ENCODE results near the gene PPM1E. TPM values are rescaled to one million over a fixed set of nuclear protein-coding genes. Genes with fewer than 3 reads are reported as not detected.

The PPM1E gene
- total and polyA plus RNA-seq, 2 of the 8 experiments (the other 6 are each of a cell fraction or from before 2014, with no cell fraction given) = 5.0 to 10.4 TPM

DNA sequence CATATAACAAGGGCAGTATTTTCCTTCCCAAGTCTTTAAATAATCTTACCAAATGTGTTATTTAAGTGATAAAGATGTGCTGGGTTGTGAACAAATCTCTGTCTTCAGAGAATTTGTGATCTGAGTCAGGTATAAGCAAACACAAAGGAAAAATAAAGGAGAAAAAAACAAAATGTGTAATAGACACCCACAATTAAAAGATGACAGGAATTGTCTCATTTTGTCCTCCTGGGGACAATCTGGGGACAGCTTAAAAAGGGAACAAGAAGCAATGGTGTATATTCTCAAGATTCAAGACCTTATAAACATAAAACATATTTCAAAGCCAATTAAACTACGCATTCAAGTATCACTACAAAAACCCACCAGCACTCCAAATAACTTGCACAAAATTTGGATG, 243.8 kb downstream of the PPM1E start:
- Histone ChIP-seq H3K27ac (ENCODE audit: low read depth, low read length) (no peak overlapping the region), H3K4me1 (replicated peaks in 1 of 4; ENCODE audit: control insufficient read depth in 3 of 4, insufficient read depth in 4 of 4, low read length in 3 of 4) (no peaks in the 10 kb centered on the region), H3K79me2 (ENCODE audit: control insufficient read depth in 1 of 2, insufficient read depth in 2 of 2, low read length in 2 of 2) (no peaks in the 10 kb centered on the region), H3K56ac (replicated peaks; ENCODE audit: insufficient read length, low read depth, low read length) (no peak overlapping the region), H3K36me3 (ENCODE audit: control insufficient read depth in 2 of 4, insufficient read depth in 4 of 4, low read length in 3 of 4) (peaks cover 0 to 19% (median 9%) of the 10 kb centered on the region in 4 experiments; a peak in 6 of 8 replicates), H4K20me1 (replicated peaks in 1 of 2; ENCODE audit: control insufficient read depth in 1 of 2, insufficient read depth in 2 of 2, low read length in 2 of 2) (no peaks in the 10 kb centered on the region), H4K5ac (ENCODE audit: insufficient read length, low read depth, low read length) (no peak overlapping the region), H3K23me2 (ENCODE audit: low read depth, low read length) (no peaks in the 10 kb centered on the region), H4K91ac (replicated peaks; ENCODE audit: insufficient read length, low read length) (no peak overlapping the region), H3K14ac (ENCODE audit: insufficient read length) (no peak overlapping the region), H2AFZ (ENCODE audit: low read length) (no peak overlapping the region), H2BK12ac (ENCODE audit: low read depth, low read length) (no peak overlapping the region), H3K23ac (ENCODE audit: insufficient read length) (no peak overlapping the region), H3K4ac (replicated peaks; ENCODE audit: insufficient read length, low read depth, low read length) (no peak overlapping the region), H3K27me3 (replicated peaks in 1 of 4; ENCODE audit: control insufficient read depth in 3 of 4, extremely low read depth in 1 of 4, insufficient read depth in 3 of 4, low read length in 3 of 4) (no peaks in the 10 kb centered on the region), H3K9me3 (ENCODE audit: insufficient read depth in 2 of 2, low read depth in 1 of 2, low read length in 1 of 2) (no peaks in the 10 kb centered on the region), H3K79me1 (ENCODE audit: low read depth, low read length) (no peaks in the 10 kb centered on the region), H3K4me2 (ENCODE audit: insufficient read depth in 1 of 2, low read depth in 2 of 2, low read length in 2 of 2) (no peak overlapping the region), H3K4me3 (ENCODE audit: extremely low read depth in 1 of 4, insufficient read depth in 2 of 4, low read depth in 3 of 4, low read length in 4 of 4) (no peak overlapping the region), H4K8ac (ENCODE audit: extremely low read depth, insufficient read depth, low read length) (no peak overlapping the region), H2BK5ac (ENCODE audit: low read depth, low read length) (no peak overlapping the region), H2BK20ac (ENCODE audit: low read length) (no peak overlapping the region), H3K18ac (ENCODE audit: extremely low read depth, low read length) (no peak overlapping the region), H2AK5ac (ENCODE audit: low read depth, low read length) (no peak overlapping the region), H2BK120ac (replicated peaks; ENCODE audit: low read depth, low read length) (no peak overlapping the region), H3K9ac (replicated peaks in 1 of 4; ENCODE audit: extremely low read depth in 1 of 4, low read depth in 3 of 4, low read length in 3 of 4) (no peak overlapping the region), H2BK15ac (ENCODE audit: low read length) (no peak overlapping the region)
- FAIRE-seq (no peak), DNase-seq (ENCODE audit: low read depth in 1 of 2, low spot score in 2 of 2) (no peak)
- ChIA-PET POLR2A (ENCODE audit: partially characterized antibody) (no interaction called here), CTCF (ENCODE audit: partially characterized antibody) (no interaction called here)
- 95% methylated on average over 1 of the region's 1 CpG; no CpG with 5 or more reads in 1 of the 2 experiments for WGBS, 2 experiments (ENCODE audit: extremely low coverage in 1 of 2, insufficient coverage in 1 of 2, insufficient read length in 1 of 2, insufficient replicate concordance in 2 of 2, low coverage in 1 of 2, low lambda C conversion rate in 2 of 2, missing lambda C conversion rate in 1 of 2)
- TF ChIP-seq RFX5 (IDR thresholded peaks at IDR 0.05; ENCODE audit: borderline replicate concordance, low read depth, low read length) = no peak
- TF ChIP-seq GABPA (IDR thresholded peaks at IDR 0.05; ENCODE audit: borderline replicate concordance, insufficient read depth, low read length) = no peak
- no peak for TF ChIP-seq SIN3A (conservative IDR thresholded peaks at IDR 0.05 in 1 of 2, IDR thresholded peaks at IDR 0.05 in 1 of 2; ENCODE audit: low read depth in 1 of 2, low read length in 2 of 2)
- no peak for TF ChIP-seq KDM1A (IDR thresholded peaks at IDR 0.05; ENCODE audit: borderline replicate concordance, low read length)
- no peak for TF ChIP-seq EGR1 (IDR thresholded peaks at IDR 0.05; ENCODE audit: borderline replicate concordance, low read depth, low read length)
- TF ChIP-seq TCF12 (IDR thresholded peaks at IDR 0.05; ENCODE audit: low read depth, low read length) = no peak
- no peak for TF ChIP-seq ATF3 (IDR thresholded peaks at IDR 0.05; ENCODE audit: insufficient read depth, low read depth, low read length)
- no peak for TF ChIP-seq CTBP2 (IDR thresholded peaks at IDR 0.05; ENCODE audit: borderline replicate concordance, insufficient read depth, insufficient read length, low read length)

Data from H1 (cell line).